GM12891 (cell line): ENCODE data around the gene MAVS.

ENCODE experiments used
- POLR2A ChIP-seq: IDR thresholded peaks from 2 replicates; pipeline ENCODE4 v1.6.1; 2011; ENCODE audit warnings: low read depth, low read length, control low read depth
- POLR2AphosphoS5 ChIP-seq: IDR thresholded peaks from 2 replicates; pipeline ENCODE4 v1.6.1; 2011; ENCODE audit warnings: low read depth, low read length, control low read depth

GRCh38 chr20:3828798-3829197, 17.8 kb upstream of the MAVS start:
- TF ChIP-seq POLR2AphosphoS5 (no peak), POLR2A (no peak)
